ENCODE measurements around the gene SLC6A13. TPM values are rescaled to one million over a fixed set of nuclear protein-coding genes. Genes with fewer than 3 reads are reported as not detected.

SLC6A13 gene
- total RNA-seq, 1 experiment from 2014 or later = not detected

DNA sequence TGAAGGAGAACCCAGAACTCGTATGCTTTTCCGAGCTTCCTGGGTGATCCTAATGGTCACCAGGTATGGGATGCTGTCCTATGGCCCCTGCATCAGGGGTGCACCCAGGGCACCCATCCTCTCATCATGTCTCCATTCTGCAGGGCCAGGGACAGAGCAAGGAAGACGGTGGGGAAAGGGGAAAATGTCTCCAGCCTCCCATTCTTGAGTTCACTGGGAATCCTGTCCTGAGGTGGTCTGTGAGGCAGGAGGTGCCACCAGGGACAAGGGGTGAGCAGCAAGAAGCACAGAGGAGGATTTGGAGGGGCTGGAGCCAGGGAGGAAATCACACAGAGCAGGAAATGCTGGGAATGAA is 33.8 kb downstream of the SLC6A13 start:
- H3K18ac ChIP-seq (ENCODE audit: insufficient read length, low read depth, low read length) = no peak overlapping the region
- H3K4me3 Mint-ChIP-seq = no peak overlapping the region
- no peaks in the 10 kb centered on the region for H3K27me3 ChIP-seq (ENCODE audit: insufficient read depth, low read length)
- H3K36me3 Mint-ChIP-seq (ENCODE audit: insufficient read depth in 1 of 3, low read depth in 3 of 3) = no peaks in the 10 kb centered on the region
- no peak overlapping the region for H3K4me2 ChIP-seq (ENCODE audit: insufficient read depth, insufficient read length, low read length)
- no peak overlapping the region for H3K27ac ChIP-seq (ENCODE audit: insufficient read length, low read depth, low read length)
- no peak overlapping the region for H2AFZ ChIP-seq (ENCODE audit: low read length)
- H2AK5ac ChIP-seq (ENCODE audit: insufficient read length, low read length) = no peak overlapping the region
- H2BK120ac ChIP-seq (ENCODE audit: low read depth, low read length, poor library complexity, severe bottlenecking) = no peak overlapping the region
- no peaks in the 10 kb centered on the region for H3K79me1 ChIP-seq (ENCODE audit: insufficient read depth, low read depth, low read length, poor library complexity, severe bottlenecking)
- peak; percentile 22 for DNase-seq
- H3K27ac Mint-ChIP-seq = peak overlapping the region in 2 of 3 experiments; percentile 41 to 47; a peak in 2 of 7 replicates
- no peak overlapping the region for H3K23ac ChIP-seq (ENCODE audit: insufficient read length, low read depth, low read length)
- H3K27me3 Mint-ChIP-seq (ENCODE audit: low read depth) = peaks cover 6% of the 10 kb centered on the region
- peaks cover 10 to 33% of the 10 kb centered on the region in 2 experiments for H3K4me1 Mint-ChIP-seq
- H2BK12ac ChIP-seq (ENCODE audit: insufficient read length, low read depth, low read length) = no peak overlapping the region
- WGBS (ENCODE audit: extremely low coverage, insufficient read length, low lambda C conversion rate) = no CpG with 5 or more reads among the region's 3 CpGs
- H3K9ac ChIP-seq (ENCODE audit: extremely low read depth, insufficient read length, low read length) = no peak overlapping the region
- H2BK20ac ChIP-seq (ENCODE audit: low read depth, low read length, poor library complexity, severe bottlenecking) = no peak overlapping the region
- H4K91ac ChIP-seq (ENCODE audit: insufficient read length, low read depth, low read length) = no peak overlapping the region
- H3K4me1 ChIP-seq (ENCODE audit: insufficient read depth, low read length) = no peaks in the 10 kb centered on the region
- H3K9me3 ChIP-seq (ENCODE audit: control insufficient read depth, low read depth, low read length) = no peaks in the 10 kb centered on the region
- TF ChIP-seq, protein P1, sequence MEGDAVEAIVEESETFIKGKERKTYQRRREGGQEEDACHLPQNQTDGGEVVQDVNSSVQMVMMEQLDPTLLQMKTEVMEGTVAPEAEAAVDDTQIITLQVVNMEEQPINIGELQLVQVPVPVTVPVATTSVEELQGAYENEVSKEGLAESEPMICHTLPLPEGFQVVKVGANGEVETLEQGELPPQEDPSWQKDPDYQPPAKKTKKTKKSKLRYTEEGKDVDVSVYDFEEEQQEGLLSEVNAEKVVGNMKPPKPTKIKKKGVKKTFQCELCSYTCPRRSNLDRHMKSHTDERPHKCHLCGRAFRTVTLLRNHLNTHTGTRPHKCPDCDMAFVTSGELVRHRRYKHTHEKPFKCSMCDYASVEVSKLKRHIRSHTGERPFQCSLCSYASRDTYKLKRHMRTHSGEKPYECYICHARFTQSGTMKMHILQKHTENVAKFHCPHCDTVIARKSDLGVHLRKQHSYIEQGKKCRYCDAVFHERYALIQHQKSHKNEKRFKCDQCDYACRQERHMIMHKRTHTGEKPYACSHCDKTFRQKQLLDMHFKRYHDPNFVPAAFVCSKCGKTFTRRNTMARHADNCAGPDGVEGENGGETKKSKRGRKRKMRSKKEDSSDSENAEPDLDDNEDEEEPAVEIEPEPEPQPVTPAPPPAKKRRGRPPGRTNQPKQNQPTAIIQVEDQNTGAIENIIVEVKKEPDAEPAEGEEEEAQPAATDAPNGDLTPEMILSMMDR (conservative IDR thresholded peaks at IDR 0.05) = no peak
- H3K79me2 ChIP-seq (ENCODE audit: insufficient read depth, low read length) = no peaks in the 10 kb centered on the region
- H3K4ac ChIP-seq (ENCODE audit: low read depth, low read length) = no peak overlapping the region
- no peak overlapping the region for H2BK15ac ChIP-seq (ENCODE audit: low read depth, low read length)
- H4K5ac ChIP-seq (ENCODE audit: insufficient read length, low read depth, low read length) = no peak overlapping the region
- H4K20me1 ChIP-seq (ENCODE audit: control insufficient read depth, insufficient read depth, insufficient read length) = no peaks in the 10 kb centered on the region
- H3K23me2 ChIP-seq (ENCODE audit: insufficient read length, low read depth, low read length, poor library complexity, severe bottlenecking) = peaks cover 2% of the 10 kb centered on the region
- H3K14ac ChIP-seq (ENCODE audit: insufficient read depth, low read length) = no peak overlapping the region
- no peak overlapping the region for H3T11ph ChIP-seq (ENCODE audit: low read length)
- H3K56ac ChIP-seq (ENCODE audit: insufficient read length, low read depth, low read length) = no peak overlapping the region
- H4K8ac ChIP-seq (replicated peaks; ENCODE audit: insufficient read length, low read depth, low read length) = no peak overlapping the region
- H2BK5ac ChIP-seq (ENCODE audit: insufficient read length, low read length) = no peak overlapping the region
- H3K9me3 Mint-ChIP-seq = no peaks in the 10 kb centered on the region; a peak in 1 of 5 replicates

All from H9 (cell line).